Skeletal muscle cell (primary cell): ENCODE measurements around the gene LTBP2.
A peak's percentile ranks its signal among the peaks of the same experiment; 100 is the strongest.

Experiments
- DNase-seq: peaks from one replicate; pipeline ENCODE4 v3.0.0-alpha.2; 2010; ENCODE audit warnings: low read depth
- H3K4me3 ChIP-seq: 2 replicates; pipeline ENCODE4 v1.5.1; 2011; ENCODE audit warnings: low read depth, mild to moderate bottlenecking, control low read depth, low read length, moderate library complexity

LTBP2 gene

GRCh38 chr14:74503291-74503937 is 108.6 kb downstream of the LTBP2 start:
- no peak for DNase-seq
- H3K4me3 ChIP-seq: no peak overlapping the region

- DNase-seq: no peak
- no peak overlapping the region for H3K4me3 ChIP-seq
Observed at GRCh38 chr14:74502236-74503019, 109.6 kb downstream of the LTBP2 start.

- no peak for DNase-seq
- H3K4me3 ChIP-seq: no peak overlapping the region
Observed at GRCh38 chr14:74501691-74502090, 110.3 kb downstream of the LTBP2 start.

- DNase-seq: peak; percentile 49
- H3K4me3 ChIP-seq: no peak overlapping the region
Observed at GRCh38 chr14:74501135-74501614, 110.9 kb downstream of the LTBP2 start.

- no peak for DNase-seq
- no peak overlapping the region for H3K4me3 ChIP-seq
Observed at GRCh38 chr14:74500417-74501134, 111.5 kb downstream of the LTBP2 start.

GRCh38 chr14:74495356-74495755 is 116.7 kb downstream of the LTBP2 start:
- no peak for DNase-seq

GRCh38 chr14:74493343-74494261 is 118.4 kb downstream of the LTBP2 start, which contains the start of gene ISCA2:
ISCA2 (plus strand) TSS chr14:74493765; CDS start chr14:74493775, 10 bp downstream.
- peak; percentile 97 for DNase-seq
- peak within 1 kb of the TSS; percentile 98 for H3K4me3 ChIP-seq

More at GRCh38 chr14:74495356-74495755, 116.7 kb downstream of the LTBP2 start:
- no peak overlapping the region for H3K4me3 ChIP-seq

GRCh38 chr14:74492776-74493342 is 119.2 kb downstream of the LTBP2 start, which contains the start of gene NPC2:
NPC2 (minus strand) TSS chr14:74493305; CDS start chr14:74493274, 31 bp downstream.
- peak within 1 kb of the TSS; percentile 98 for H3K4me3 ChIP-seq
- no peak for DNase-seq

- peak overlapping the region; percentile 88 for H3K4me3 ChIP-seq
- DNase-seq: no peak
Observed at GRCh38 chr14:74491956-74492775, 119.9 kb downstream of the LTBP2 start.

- no peak overlapping the region for H3K4me3 ChIP-seq
- DNase-seq: no peak
Observed at GRCh38 chr14:74490486-74490885, 121.6 kb downstream of the LTBP2 start.

- H3K4me3 ChIP-seq: no peak overlapping the region
- DNase-seq: no peak
Observed at GRCh38 chr14:74488786-74489397, 123.1 kb downstream of the LTBP2 start.

GRCh38 chr14:74486164-74486563 is 125.9 kb downstream of the LTBP2 start:
- no peak overlapping the region for H3K4me3 ChIP-seq
- no peak for DNase-seq

- DNase-seq: no peak
Observed at GRCh38 chr14:74483321-74483720, 128.7 kb downstream of the LTBP2 start.

GRCh38 chr14:74482571-74482970 is 129.5 kb downstream of the LTBP2 start:
- H3K4me3 ChIP-seq: no peak overlapping the region
- no peak for DNase-seq

More at GRCh38 chr14:74483321-74483720, 128.7 kb downstream of the LTBP2 start:
- no peak overlapping the region for H3K4me3 ChIP-seq

- no peak for DNase-seq
- no peak overlapping the region for H3K4me3 ChIP-seq
Observed at GRCh38 chr14:74480046-74480445, 132.0 kb downstream of the LTBP2 start.

GRCh38 chr14:74478996-74479635 is 132.9 kb downstream of the LTBP2 start:
- DNase-seq: no peak

GRCh38 chr14:74476607-74477006 is 135.4 kb downstream of the LTBP2 start:
- no peak for DNase-seq
- no peak overlapping the region for H3K4me3 ChIP-seq

More at GRCh38 chr14:74478996-74479635, 132.9 kb downstream of the LTBP2 start:
- H3K4me3 ChIP-seq: no peak overlapping the region
